ENCODE data around the gene TEX54.
"Not testable (repeated sequence)": the region's sequence is repeated elsewhere in the genome, so short reads cannot be mapped to it uniquely, and the experiment has no call there.

TEX54 gene

DNA sequence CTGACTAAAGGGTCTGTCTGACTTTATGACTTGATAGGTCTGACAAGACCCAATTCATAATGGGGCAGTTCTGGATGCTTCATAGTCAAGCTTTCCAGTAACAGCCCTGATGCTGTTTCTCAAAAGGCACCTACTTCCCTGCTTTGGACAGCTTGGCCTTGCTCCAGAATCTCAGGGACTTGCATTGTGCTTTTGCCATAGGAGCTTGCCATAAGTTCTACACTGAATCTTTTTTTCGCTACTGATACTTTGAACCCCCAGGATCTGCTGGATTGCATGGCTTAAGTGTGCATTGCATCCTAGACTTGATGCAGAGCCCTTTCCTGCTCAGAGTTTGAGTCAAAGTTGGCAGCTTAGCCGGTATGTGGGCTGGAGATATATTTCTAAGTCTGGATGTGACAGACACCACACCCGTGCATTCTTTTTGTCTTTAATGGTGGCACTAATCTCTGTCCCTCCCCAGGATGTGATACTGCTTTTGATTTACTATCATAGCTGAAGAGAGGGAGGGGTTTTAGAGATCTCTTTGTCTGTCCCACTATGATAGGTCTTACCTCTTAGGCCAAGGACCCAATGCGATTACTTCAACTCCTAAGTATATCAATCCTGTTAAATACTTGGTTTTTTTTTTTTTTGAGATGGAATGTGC, 31.2 kb upstream of the TEX54 start:
- H3K4me1 Mint-ChIP-seq: peaks cover 55% of the 10 kb centered on the region
- peaks cover 47% of the 10 kb centered on the region for H3K36me3 Mint-ChIP-seq (ENCODE audit: low read depth)
- no peaks in the 10 kb centered on the region for H3K9me3 Mint-ChIP-seq
- TF ChIP-seq, protein P1, sequence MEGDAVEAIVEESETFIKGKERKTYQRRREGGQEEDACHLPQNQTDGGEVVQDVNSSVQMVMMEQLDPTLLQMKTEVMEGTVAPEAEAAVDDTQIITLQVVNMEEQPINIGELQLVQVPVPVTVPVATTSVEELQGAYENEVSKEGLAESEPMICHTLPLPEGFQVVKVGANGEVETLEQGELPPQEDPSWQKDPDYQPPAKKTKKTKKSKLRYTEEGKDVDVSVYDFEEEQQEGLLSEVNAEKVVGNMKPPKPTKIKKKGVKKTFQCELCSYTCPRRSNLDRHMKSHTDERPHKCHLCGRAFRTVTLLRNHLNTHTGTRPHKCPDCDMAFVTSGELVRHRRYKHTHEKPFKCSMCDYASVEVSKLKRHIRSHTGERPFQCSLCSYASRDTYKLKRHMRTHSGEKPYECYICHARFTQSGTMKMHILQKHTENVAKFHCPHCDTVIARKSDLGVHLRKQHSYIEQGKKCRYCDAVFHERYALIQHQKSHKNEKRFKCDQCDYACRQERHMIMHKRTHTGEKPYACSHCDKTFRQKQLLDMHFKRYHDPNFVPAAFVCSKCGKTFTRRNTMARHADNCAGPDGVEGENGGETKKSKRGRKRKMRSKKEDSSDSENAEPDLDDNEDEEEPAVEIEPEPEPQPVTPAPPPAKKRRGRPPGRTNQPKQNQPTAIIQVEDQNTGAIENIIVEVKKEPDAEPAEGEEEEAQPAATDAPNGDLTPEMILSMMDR (IDR thresholded peaks at IDR 0.05): no peak
- no peaks in the 10 kb centered on the region for H3K27me3 Mint-ChIP-seq (ENCODE audit: low read depth, poor library complexity)
- H3K27ac Mint-ChIP-seq: no peak overlapping the region
- no peak overlapping the region for H3K4me3 Mint-ChIP-seq
- no peak for DNase-seq

DNA sequence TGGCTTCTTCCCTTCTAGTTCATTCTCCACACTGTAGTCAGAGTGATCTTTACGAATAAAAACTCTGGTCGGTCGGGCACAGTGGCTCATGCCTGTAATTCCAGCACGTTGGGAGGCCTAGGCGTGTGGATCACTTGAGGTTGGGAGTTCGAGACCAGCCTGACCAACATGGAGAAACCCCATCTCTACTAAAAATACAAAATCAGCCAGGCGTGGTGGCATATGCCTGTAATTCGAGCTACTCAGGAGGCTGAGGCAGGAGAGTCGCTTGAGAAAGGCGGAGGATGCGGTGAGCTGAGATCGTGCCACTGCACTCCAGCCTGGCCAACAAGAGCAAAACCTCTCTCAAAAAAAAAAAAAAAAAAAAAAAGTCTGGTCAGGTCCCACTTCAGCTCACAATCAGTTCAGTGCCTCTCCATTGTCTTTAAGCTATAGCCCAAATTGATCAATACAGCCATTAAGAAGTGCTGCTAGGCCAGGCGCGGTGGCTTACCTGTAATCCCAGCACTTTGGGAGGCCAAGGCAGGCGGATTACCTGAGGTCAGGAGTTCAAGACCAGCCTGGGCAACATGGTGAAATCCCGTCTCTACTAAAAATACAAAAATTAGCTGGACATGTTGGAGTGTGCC, 29.0 kb upstream of the TEX54 start:
- not testable (repeated sequence) for H3K9me3 Mint-ChIP-seq; DNase-seq; H3K27me3 Mint-ChIP-seq (ENCODE audit: low read depth, poor library complexity)
- H3K27ac Mint-ChIP-seq: peak overlapping the region; percentile 94
- H3K4me3 Mint-ChIP-seq: peak overlapping the region; percentile 48
- H3K36me3 Mint-ChIP-seq (ENCODE audit: low read depth): peaks cover 28% of the 10 kb centered on the region
- H3K4me1 Mint-ChIP-seq: peaks cover 73% of the 10 kb centered on the region

DNA sequence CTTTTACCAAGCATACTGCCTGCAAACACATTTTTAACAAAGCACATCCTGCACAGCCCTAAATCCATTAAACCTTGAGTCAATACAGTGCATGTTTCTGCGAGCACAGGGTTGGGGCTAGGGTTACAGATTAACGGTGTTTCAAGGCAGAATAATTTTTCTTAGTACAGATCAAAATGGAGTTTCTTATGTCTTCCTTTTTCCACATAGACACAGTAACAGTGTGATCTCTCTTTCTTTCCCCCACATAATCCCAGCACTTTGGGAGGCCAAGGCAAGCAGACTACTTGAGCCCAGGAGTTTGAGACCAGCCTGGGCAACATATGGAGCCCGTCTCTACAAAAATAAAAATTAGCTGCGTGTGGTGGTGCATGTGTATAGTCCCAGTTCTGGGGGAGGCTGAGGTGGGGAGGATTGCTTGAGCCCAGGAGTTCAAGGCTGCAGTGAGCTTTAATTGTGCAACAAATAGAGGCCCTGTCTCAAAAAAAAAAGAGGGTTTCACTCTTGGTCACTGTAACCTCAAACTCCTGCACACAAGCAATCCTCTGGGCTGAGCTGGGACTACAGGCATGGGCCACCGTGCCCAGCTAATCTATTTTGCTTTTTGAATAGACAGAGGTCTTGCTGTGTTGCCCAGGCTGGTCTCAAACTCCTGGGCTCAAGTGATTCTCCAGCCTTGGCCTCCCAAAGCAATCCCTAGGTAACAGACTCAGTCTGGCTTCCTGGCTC, 28.4 kb upstream of the TEX54 start:
- H3K9me3 Mint-ChIP-seq: no peaks in the 10 kb centered on the region
- no peaks in the 10 kb centered on the region for H3K27me3 Mint-ChIP-seq (ENCODE audit: low read depth, poor library complexity)
- peaks cover 73% of the 10 kb centered on the region for H3K4me1 Mint-ChIP-seq
- H3K4me3 Mint-ChIP-seq: peak overlapping the region; percentile 48
- TF ChIP-seq, protein P1 (IDR thresholded peaks at IDR 0.05): no peak
- peaks cover 21% of the 10 kb centered on the region for H3K36me3 Mint-ChIP-seq (ENCODE audit: low read depth)
- H3K27ac Mint-ChIP-seq: peak overlapping the region; percentile 95
- DNase-seq: no peak

DNA sequence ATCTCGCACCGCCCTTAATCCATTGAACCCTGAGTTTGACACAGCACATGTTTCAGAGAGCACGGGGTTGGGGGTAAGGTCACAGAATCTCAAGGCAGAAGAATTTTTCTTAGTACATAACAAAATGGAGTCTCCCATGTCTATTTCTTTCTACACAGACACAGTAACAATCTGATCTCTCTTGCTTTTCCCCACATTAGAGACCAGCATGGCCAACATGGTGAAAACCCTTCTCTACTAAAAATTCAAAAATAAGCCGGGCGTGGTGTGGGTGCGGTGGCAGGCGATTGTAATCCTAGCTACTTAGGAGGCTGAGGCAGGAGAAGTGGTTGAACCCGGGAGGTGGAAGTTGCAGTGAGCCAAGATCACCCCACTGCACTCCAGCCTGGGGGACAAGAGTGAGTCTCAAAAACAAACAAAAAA, 26.7 kb upstream of the TEX54 start:
- peaks cover 77% of the 10 kb centered on the region for H3K4me1 Mint-ChIP-seq
- not testable (repeated sequence) for DNase-seq; H3K27me3 Mint-ChIP-seq (ENCODE audit: low read depth, poor library complexity)

DNA sequence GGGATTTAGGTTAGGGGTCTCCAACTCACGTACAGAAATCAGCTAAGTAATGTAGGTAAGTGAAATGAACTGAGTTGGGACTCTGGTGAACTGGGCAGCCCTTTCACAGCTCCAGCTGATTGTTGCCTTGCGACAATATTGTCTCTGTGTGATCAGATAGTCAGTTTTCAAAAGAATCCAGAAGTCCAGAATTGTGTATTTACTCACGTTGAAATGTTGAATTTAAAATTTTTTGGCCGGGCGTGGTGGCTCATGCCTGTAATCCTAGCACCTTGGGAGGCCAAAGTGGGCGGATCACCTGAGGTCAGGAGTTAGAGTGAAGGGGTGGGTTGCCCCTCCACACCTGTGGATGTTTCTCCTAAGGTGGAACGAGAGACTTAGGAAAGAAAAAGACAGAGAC, 25.6 kb upstream of the TEX54 start:
- Mint-ChIP-seq H3K36me3 (ENCODE audit: low read depth) (peaks cover 33% of the 10 kb centered on the region), H3K4me1 (peaks cover 81% of the 10 kb centered on the region), H3K9me3 (no peaks in the 10 kb centered on the region), H3K27ac (peak overlapping the region; percentile 89), H3K27me3 (ENCODE audit: low read depth, poor library complexity) (no peaks in the 10 kb centered on the region), H3K4me3 (peak overlapping the region; percentile 100)
- no peak for DNase-seq
- TF ChIP-seq, protein P1 (IDR thresholded peaks at IDR 0.05): no peak

More for the DNA sequence above, 26.7 kb upstream of the TEX54 start:
- Mint-ChIP-seq H3K36me3 (ENCODE audit: low read depth) (peaks cover 28% of the 10 kb centered on the region), H3K4me3 (peak overlapping the region; percentile 63), H3K27ac (peak overlapping the region; percentile 92)
- H3K9me3 Mint-ChIP-seq: not testable (repeated sequence)

DNA sequence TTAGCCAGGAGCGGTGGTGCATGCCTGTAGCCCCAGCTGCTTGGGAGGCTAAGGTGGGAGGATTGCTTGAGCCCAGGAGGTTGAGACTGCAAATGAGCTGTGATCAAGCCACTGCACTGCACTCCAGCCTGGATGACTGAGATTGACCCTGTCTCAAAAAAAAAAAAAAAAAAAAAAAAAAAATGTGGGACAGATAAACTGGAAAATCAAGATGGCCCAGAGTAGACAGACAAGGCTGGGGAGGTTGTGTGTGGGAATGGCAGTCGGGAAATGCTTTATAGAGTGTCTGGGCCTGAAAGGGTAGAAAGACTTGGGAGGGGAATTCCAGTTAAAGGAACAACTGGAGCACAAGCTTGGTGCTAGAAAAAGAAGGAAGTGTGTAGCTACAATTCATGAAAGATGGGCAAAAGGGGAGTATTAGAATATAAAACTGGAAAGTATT, 24.9 kb upstream of the TEX54 start:
- no peak for DNase-seq
- Mint-ChIP-seq H3K36me3 (ENCODE audit: low read depth) (peaks cover 39% of the 10 kb centered on the region), H3K27me3 (ENCODE audit: low read depth, poor library complexity) (no peaks in the 10 kb centered on the region), H3K9me3 (no peaks in the 10 kb centered on the region), H3K4me3 (peak overlapping the region; percentile 100), H3K4me1 (peaks cover 83% of the 10 kb centered on the region), H3K27ac (peak overlapping the region; percentile 39)
- TF ChIP-seq, protein P1 (IDR thresholded peaks at IDR 0.05): no peak

All from nephron progenitor cell (in vitro differentiated cells).